ENCODE measurements around the gene CFAP65. TPM values are rescaled to one million over a fixed set of nuclear protein-coding genes. Genes with fewer than 3 reads are reported as not detected.

CFAP65 gene
- total RNA-seq, 2 donors from 2014 or later = 0.05 to 1.6 TPM

GRCh38 chr2:219057709-219058540 is 16.6 kb upstream of the CFAP65 start:
- H3K36me3 ChIP-seq = no peaks in the 10 kb centered on the region
- H3K27me3 ChIP-seq = peaks cover 33% of the 10 kb centered on the region
- H3K27ac ChIP-seq = no peak overlapping the region
- peak; percentile 93 for TF ChIP-seq CTCF (IDR thresholded peaks at IDR 0.05)
- no peaks in the 10 kb centered on the region for H3K4me1 ChIP-seq
- H3K9ac ChIP-seq (ENCODE audit: low read depth in 2 of 2, low read length in 2 of 2) = peak overlapping the region; percentile 91 to 92
- intact Hi-C loops (cut with DNase I) = loop anchor here (5.0 kb wide), 3 partner anchors 64 to 239 kb away; no protein-coding TSS in a partner anchor
- peak; percentile 83 for DNase-seq
- H3K4me3 ChIP-seq = peak overlapping the region; percentile 59
- no peaks in the 10 kb centered on the region for H3K9me3 ChIP-seq

- H3K36me3 ChIP-seq = no peaks in the 10 kb centered on the region
- intact Hi-C loops (cut with DNase I) = loop anchor here (5.0 kb wide), 3 partner anchors 65 to 240 kb away; no protein-coding TSS in a partner anchor
- no peaks in the 10 kb centered on the region for H3K4me1 ChIP-seq
- DNase-seq = no peak
- H3K27ac ChIP-seq = no peak overlapping the region
- H3K4me3 ChIP-seq = peak overlapping the region; percentile 59
- peaks cover 33% of the 10 kb centered on the region for H3K27me3 ChIP-seq
- no peak for TF ChIP-seq CTCF (IDR thresholded peaks at IDR 0.05)
- H3K9me3 ChIP-seq = no peaks in the 10 kb centered on the region
- H3K9ac ChIP-seq (ENCODE audit: low read depth in 2 of 2, low read length in 2 of 2) = peak overlapping the region in 1 of 2 donors; percentile 91
Measured at GRCh38 chr2:219056896-219057708, 15.8 kb upstream of the CFAP65 start.

GRCh38 chr2:219056176-219056895 is 15.0 kb upstream of the CFAP65 start:
- H3K9me3 ChIP-seq = no peaks in the 10 kb centered on the region
- no peak overlapping the region for H3K27ac ChIP-seq
- no peak for DNase-seq
- H3K36me3 ChIP-seq = no peaks in the 10 kb centered on the region
- no peaks in the 10 kb centered on the region for H3K4me1 ChIP-seq
- no peak overlapping the region for H3K9ac ChIP-seq (ENCODE audit: low read depth in 2 of 2, low read length in 2 of 2)
- H3K4me3 ChIP-seq = no peak overlapping the region
- H3K27me3 ChIP-seq = peaks cover 31% of the 10 kb centered on the region
- intact Hi-C loops (cut with DNase I) = loop anchor here (5.0 kb wide), 3 partner anchors 66 to 241 kb away; no protein-coding TSS in a partner anchor
- TF ChIP-seq CTCF (IDR thresholded peaks at IDR 0.05) = no peak

- Histone ChIP-seq H3K27me3 (peaks cover 24% of the 10 kb centered on the region), H3K9ac (ENCODE audit: low read depth in 2 of 2, low read length in 2 of 2) (no peak overlapping the region), H3K36me3 (no peaks in the 10 kb centered on the region), H3K4me1 (no peaks in the 10 kb centered on the region), H3K27ac (no peak overlapping the region), H3K9me3 (no peaks in the 10 kb centered on the region), H3K4me3 (no peak overlapping the region)
- intact Hi-C loops (cut with DNase I) = loop anchor here (5.0 kb wide), 3 partner anchors 67 to 242 kb away; no protein-coding TSS in a partner anchor
- no peak for DNase-seq
- no peak for TF ChIP-seq CTCF (IDR thresholded peaks at IDR 0.05)
Measured at GRCh38 chr2:219054956-219055903, 13.9 kb upstream of the CFAP65 start.
